ENCODE measurements around the gene KIF13A.
"Not testable (repeated sequence)": the region's sequence is repeated elsewhere in the genome, so short reads cannot be mapped to it uniquely, and the experiment has no call there.

Gene KIF13A

DNA sequence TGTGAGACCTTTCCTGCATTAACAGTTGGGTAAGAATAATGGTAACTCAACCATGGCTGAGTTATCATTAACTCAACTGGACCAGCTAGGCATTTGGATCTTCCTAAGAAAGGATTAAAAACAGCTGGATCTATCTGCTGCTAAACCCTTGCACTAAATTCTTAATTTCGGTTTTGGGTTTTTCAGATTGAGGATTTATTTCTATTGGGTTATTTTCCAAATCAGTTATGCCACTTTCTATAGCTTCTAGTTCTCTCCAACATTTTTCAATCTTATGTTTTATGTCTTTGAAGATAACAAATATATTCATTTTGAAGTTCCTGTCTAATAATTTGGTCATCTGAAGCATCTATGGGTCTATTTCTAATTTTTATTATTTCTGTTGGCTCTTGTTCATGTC is 92.5 kb downstream of the KIF13A start:
- no peak for DNase-seq

DNA sequence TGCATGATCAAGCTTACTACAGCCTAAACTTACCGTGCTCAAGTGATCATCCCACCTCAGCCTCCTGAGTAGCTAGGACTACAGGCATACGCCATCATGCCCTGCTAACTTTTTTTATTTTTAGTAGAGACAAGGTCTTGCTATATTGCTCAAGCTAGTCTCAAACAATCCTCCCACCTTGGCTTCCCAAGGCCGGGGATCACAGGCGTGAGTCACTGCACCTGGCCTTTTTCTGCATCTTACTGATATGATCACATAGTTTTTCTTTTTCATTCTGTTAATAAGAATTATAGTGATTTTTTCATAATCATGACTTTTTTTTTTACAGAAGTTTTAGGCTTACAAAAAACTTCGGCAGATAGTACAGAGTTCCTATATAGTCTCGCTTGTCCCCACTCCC is 93.2 kb downstream of the KIF13A start:
- DNase-seq, result no peak

DNA sequence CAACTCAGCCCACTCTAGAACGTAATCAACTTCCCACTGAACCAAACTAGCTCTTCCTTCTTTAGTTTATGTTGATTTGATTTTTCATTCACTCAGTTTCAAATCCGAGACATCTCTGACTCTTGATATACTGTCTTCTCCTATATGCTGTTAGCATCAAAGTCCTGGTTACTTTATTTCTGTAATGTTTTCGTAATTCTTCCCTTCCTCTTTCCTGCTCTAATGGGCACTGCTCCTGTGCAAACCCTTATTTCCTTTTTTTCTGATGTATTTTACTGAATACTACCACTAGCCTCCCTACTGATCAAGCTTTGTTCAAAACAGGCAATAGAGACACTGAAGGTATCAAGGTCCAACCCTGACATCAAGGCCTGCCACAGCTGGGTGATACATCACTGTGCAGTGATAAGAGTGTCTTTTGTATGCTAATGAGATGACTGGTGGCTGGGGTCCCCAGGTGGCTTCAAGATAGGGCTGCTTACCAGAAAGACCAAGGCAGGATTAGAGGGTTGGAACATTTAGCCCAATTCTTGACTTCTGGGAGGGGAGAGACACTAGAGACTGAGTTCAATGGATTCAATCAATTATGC is 95.2 kb downstream of the KIF13A start:
- no peak for DNase-seq

DNA sequence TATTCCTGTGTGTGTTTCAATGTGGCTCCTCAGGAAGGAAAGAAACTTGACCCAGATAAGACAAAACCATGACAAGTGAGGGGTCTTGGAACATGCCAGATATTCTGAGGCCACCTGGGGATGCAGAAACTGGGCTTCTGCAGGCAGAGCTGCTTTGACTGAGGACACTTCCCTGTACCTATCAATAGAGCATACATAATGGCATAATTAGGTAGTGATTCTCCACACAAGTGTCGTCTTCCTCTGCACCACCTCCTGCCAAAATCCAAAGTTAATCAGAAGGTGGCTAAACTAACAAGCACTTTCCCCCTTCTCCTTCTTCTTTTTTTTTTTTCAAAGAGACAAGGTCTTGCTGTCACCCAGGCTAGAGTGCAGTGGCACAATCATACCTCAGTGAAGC is 97.1 kb downstream of the KIF13A start:
- DNase-seq, result no peak

DNA sequence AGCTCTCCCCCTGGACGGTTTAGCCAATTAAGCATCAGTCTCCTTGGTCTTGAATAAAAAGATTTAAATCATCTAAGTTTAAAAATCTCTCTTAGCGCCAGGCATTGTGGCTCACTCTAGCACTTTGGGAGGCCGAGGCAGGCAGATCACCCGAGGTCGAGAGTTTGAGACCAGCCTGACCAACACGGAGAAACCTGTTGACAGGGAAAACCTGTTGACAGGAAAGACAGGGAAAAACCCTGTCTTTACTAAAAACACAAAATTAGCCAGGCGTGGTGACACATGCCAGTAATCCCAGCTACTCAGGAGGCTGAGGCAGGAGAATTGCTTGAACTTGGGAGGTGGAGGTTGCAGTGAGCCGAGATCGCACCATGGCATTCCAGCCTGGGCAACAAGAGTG is 97.7 kb downstream of the KIF13A start:
- DNase-seq, result not testable (repeated sequence)

DNA sequence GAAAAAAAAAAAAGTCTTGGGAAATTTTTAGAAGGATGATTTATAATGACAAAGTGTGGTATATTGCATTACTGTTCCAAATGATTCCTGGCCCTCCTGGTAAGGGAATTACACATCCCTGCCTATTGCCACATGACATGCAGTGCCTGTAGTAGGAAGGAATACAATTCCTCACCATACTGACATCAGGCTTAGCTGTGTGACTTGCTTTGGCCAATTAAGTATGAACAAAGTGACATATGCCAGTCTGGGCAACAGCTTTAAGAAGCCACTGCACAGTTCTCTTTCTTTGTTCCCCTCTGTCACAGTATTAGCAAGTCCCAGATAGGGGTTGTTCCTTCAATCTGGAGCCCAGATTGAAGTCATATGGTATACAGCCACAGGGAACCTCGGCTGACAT is 100.5 kb downstream of the KIF13A start:
- DNase-seq, result peak; percentile 97

DNA sequence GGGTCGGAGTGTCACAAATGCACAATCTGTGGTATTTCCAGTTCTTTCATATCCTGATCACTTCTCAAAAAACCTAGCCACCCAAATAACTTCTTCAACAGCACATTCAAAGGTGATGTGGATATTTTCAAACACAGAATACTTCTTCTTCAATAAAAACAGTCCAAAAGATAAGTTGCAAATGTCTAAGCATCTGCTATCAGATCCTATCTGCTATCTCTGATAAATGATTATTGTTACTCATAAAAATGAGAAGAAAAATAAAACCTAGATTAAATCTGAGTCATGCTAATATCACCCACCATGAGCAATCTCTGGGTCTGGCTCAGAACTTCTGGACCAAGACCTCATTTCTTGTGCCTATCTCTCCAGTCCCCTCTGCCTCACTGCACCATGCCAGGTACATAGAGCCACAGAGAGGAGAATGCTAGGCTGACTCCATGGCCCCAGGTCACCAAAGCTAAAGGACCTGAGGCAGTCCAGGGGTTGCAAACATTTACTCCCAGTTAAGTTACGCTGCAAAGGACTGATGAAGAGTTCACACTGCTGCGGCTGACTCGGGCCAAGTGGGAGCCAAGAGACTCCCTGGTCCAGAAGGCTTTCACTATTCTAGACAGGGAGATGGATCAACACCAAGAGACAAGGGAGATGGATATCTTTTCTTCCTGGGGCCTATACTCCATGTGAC is 101.4 kb downstream of the KIF13A start:
- DNase-seq, result no peak

DNA sequence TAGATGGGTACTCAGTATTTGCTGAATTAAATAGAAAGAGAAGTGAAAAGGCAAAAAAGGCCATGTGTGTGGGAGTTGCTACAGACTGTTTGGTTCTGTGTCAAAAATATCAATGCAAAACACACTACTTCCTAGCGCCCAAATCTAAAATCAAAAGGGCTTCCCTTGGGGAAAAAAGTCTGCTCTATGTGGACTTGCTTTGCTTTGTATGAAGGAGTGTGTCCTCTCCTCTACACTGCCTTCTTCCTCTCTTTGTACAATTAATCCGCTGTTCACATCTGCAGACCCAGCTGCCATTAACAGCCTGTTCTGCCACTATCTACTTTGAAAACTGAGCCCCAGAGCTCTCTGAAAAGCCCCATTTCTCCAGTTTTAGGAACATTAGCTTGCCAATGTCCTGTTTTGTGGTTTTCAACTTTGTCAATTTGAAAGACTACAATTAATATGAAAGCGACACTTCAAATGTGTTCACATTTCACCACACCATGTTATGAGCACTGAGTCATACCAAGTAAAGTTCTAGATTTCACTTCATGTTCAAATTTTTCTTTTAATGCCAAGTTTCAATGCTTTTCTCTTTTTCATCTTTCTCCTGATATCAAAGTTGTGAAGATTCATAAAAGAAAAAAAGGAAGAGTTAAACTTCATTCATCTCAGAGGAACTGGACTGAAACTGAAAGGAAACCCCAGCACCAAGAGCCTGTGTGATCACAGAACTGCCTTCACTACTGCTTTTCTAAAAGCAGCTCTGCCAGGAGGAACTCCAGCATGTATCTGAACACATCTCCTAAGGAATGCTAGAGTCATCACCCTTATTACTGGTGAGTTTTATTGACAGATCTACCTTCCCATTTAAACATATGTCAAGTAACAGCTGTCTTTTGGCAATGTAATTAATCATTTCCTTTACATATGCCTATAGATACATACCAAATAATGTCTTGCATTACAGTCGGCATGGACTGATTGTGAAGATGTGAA is 102.6 kb downstream of the KIF13A start:
- DNase-seq, result peak; percentile 38

DNA sequence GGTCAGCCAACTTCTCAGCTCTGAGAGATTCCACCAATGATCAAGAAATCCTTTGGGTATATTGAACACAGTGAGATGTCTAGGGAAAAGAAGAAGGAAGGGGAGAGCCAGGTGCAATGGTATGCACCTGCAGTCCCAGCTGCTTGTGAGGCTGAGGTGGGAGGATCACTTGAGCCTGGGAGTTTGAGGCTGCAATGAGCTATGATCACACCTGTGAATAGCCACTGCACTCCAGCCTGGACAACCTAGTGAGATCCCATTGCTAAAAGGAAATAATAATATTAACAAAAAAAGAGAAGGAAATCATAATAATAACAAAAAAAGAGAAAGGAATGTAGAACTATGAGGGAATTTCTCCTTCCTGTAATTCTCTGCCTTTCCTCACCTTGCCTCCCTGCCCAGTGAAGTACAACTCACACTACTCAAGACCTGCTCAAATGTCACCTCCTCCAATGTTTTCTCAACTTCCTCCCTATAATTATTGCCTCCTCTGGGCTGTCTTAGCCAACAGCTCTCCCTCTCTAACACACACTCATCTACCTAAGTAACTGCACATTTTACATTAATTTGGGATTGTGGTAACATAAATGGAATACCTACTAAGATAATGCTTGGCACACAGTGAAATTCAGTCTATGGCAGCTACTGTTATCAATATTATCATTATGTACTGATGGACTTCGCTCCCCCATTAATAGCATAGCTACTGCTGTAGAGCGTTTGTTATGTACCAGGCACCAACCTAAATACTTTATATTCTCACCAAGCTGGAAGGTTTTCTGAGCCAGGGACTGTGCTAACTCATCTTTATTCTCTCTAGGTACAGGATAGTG is 103.6 kb downstream of the KIF13A start:
- DNase-seq, result no peak

DNA sequence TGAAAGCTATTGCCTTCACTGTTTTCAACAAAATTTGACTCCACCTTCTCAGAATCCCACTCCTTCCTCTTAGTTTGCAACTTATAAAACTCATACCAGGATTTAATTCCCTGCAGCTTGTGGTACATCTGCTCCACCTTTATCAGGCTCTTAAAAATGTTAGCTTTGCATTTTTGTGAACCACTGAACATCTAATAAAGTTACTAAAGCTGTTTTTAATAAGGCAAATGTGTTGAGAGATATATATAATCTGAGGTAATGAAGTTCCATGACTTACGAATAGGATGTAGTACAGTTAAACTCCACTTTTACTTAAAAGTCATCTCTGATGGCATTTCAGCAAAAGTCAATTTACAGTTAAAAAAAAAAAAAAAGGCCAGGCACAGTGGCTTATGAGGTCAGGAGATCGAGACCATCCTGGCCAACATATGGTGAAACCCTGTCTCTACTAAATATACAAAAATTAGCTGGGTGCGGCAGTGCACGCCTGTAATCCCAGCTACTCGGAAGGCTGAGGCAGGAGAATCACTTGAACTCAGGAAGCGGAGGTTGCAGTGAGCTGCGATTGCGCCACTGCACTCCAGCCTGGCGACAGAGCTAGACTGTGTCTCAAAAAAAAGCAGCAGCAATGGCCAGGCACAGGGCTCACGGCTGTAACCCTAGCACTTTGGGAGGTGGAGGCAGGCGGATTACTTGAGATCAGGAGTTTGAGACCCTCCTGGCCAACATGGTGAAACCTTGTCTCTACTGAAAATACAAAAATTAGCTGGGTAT is 106.2 kb downstream of the KIF13A start:
- DNase-seq, result no peak

DNA sequence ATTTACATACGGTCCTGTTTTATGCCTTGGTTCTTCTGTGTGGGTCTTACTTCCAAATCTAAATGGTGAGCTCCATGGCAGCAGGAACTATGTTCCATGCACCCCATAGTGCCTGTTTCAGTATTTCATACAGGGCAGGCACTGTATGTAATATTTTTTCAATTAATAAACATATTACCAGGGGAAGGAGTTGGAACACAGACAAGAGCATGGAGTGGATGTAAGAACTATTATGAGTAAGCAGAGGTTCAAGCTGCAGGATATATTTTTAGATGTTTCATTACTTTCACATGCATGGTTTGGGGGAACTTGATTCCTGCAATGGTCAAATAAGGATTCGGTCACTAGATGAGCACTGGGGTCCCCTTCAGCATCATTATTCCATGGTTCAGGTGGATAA is 108.3 kb downstream of the KIF13A start:
- no peak for DNase-seq

DNA sequence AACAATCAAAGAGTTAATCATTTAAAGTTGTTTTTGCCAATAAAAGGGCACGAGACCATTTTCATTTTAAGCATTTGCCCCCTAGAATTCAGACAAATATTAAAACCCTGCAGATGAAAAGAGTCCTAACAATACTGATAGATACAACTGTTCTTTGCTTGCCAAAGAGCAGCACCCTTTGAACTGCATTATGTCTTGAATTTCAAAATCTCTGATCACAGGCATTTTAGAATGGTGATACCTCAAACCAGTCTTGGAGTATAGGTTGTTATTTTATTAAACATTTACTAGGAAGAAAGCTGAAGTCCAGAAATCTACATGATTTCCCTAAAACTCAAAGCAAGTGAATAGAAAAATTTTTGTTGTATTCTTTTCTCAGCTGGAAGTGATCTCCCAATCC is 108.7 kb downstream of the KIF13A start:
- no peak for DNase-seq

DNA sequence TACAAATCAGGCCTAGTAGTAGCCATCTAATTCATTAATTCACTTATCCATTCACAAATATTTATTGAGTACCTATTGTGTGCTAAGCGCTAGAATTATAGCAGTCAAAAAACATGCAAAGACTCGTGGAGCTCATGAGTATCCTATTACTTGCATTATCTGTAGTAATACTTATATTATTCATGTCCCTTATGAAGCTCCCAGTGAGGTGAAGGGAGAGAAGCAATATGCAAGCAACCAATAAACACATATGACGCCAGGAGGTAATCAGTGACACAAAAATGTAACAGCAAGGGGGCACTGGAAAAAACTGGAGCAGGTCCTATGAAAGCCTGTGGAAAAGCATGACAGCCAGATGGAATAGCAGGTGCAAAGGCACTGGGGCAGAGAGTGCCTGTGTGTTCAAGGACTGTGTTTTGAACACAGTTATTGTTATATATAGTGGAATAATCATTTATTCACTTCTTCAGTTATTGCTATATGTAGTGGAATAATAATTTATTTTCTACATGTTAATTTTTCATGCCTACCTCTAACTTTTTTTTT is 109.5 kb downstream of the KIF13A start:
- no peak for DNase-seq

DNA sequence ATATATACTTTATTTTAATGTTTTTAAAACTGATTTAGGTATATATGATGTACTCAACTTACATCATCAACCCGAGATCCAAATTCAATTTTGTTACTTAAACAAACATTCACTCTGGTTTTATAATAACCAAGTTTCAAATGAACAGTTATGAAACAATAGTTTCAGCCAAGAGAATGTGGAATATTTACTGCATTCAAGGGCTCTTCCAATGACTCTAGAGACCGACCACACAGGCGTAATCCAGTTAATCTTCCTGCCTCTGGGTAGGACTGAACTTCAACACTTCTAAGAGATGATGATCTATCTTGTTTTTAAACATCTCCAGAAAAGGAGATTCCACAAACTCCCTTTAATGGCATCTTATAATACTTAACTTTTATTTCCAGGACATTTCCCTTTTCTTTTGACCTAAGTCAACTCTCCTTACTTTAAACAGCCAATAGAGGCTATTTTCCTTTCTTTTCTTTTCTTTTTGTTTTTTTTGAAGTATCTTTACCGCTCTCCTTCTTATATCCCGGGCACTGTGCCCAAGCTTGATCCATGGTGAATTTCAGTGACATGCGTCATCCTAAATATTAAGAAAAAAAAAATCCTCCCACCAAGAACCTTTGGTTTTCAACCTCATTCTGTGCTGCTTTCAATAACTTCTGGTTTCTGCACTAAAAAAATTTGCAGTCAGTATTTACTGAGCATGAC is 110.1 kb downstream of the KIF13A start:
- DNase-seq, result peak; percentile 19

DNA sequence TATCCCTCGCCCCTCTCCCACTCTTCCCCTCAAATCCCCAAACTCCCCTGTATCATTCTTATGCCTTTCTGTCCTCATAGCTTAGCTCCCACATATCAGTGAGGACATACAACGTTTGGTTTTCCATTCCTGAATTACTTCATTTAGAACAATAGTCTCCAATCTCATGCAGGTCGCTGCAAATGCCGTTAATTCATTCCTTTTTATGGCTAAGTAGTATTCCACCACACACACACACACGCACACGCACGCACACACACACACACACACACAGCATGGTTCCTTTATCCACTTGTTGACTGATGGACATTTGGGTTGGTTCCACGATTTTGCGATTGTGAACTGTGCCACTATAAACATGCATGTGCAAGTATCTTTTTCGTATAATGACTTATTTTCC is 112.7 kb downstream of the KIF13A start:
- DNase-seq, result no peak

DNA sequence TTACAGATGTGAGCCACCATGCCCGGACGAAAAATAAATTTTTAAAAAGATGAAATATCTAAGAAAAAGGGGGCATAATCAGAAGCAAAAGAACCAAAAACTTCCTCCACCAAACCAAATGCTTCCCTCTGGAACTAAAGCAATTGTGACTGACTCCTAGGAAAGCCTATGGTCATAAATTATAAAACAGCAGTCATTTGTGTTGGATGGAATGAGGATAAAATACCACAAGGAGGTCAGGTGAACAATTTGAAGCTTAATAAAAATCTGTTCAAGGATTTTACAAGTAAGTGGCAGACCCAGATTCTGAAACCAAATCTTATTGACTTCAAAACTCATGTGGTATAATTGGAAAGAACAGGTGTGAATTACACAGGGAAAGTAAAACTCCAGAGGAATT is 114.5 kb downstream of the KIF13A start:
- no peak for DNase-seq

DNA sequence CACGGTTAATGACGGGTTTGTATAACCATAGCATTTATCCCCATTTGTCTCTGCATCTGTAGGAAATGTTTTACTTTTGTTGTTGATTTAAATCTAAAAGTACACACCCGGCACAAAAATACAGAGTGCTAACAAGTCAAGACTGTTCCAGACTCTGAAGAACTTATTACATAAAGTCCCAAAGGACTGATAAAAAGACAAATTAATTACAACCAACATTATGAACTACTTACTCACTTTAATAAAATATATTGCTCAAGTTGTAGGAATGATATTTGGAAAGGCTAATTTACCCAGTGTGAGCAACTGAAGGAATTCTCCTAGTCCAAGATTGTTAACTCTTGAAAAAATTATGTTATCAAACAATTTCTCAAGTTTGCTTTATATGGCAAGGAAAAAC is 115.6 kb downstream of the KIF13A start:
- no peak for DNase-seq

DNA sequence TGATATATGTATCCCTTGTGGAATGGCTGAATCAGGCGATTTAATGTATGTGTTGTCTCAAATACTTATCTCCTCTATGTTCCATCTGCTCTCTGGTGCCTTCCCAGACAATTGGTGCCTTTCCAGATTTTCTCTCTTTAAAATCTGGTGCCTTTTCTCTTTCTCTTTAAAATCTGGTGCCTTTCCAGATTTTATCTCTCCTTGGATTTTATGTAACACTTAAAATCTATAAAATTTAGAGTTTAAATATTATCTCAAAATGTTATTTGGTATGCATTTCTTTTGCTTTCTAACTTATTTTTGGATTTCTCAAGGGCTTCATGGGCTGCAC is 116.3 kb downstream of the KIF13A start:
- DNase-seq, result no peak

DNA sequence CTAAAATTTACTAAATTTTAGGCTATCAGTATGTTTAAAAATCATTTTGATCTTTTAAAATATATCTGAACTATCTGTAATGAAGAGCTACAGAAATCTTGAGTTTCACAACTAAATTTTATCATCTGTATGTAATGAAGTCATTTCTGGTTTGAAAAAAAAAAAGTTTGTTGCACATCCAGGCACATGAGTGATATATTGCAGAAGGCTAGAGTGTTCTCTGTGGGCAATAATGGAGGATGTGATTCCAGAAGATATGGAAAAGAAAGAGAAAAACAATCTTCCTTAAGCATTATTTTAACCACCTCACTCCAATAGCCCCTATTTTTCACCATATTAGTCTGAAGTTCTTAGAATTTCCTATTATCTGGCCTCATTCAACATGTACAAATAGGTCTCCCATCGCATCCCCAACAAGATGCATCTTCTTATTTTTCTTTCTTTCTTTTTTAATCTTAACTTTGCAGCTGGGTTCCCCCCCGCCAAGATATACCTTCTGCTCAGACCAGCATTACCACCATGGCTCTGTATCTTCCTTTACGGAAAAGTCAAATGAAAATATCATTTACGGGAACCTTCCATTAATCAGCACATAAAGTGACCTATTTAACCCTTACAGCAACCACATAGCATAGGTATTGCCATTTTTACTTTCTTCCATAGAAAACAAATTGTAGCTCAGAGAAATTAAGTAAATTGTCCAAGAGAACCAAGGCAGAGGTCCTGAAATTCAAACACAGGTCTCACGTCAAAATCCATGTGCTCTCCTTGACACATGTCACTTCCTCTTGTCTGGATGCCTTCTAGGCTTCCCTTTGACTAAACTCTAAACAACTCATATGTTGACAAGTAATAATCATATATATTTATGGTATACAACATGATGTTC is 116.9 kb downstream of the KIF13A start:
- no peak for DNase-seq

DNA sequence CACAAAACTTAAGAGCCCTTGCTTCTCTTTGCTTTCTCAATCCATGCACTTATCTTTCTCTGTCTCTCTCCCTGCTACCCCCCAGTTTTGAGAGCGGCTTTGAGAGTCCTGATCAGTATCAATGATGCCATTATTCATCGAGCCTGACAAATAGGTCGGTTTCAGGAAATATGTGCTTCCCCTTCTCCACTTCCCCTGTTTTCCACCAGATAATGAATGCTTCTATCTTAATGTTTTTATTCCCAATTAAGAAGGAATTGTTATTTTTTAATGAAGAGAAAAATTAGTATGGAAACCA is 117.7 kb downstream of the KIF13A start:
- peak; percentile 64 for DNase-seq
